ENCODE results near the gene PCSK6.

The PCSK6 gene

GRCh38 chr15:101322854-101323477 lies 166.5 kb downstream of the PCSK6 start:
- DNase-seq = no peak

GRCh38 chr15:101322016-101322695 lies 167.4 kb downstream of the PCSK6 start:
- no peak for DNase-seq

- DNase-seq = no peak
Measured at GRCh38 chr15:101320501-101321052, 168.9 kb downstream of the PCSK6 start.

GRCh38 chr15:101318839-101319238 lies 170.7 kb downstream of the PCSK6 start:
- DNase-seq = no peak

- no peak for DNase-seq
Measured at GRCh38 chr15:101318147-101318819, 171.2 kb downstream of the PCSK6 start.

GRCh38 chr15:101317336-101317872 lies 172.1 kb downstream of the PCSK6 start:
- DNase-seq = no peak

GRCh38 chr15:101316529-101316928 lies 173.0 kb downstream of the PCSK6 start:
- DNase-seq = no peak

- no peak for DNase-seq
Measured at GRCh38 chr15:101315736-101316135, 173.8 kb downstream of the PCSK6 start.

GRCh38 chr15:101314336-101315125 lies 175.0 kb downstream of the PCSK6 start:
- DNase-seq = no peak

- DNase-seq = no peak
Measured at GRCh38 chr15:101313041-101313761, 176.3 kb downstream of the PCSK6 start.

- no peak for DNase-seq
Measured at GRCh38 chr15:101310508-101310907, 179.0 kb downstream of the PCSK6 start.

GRCh38 chr15:101310161-101310480 lies 179.4 kb downstream of the PCSK6 start:
- no peak for DNase-seq

- DNase-seq = no peak
Measured at GRCh38 chr15:101309436-101310160, 179.9 kb downstream of the PCSK6 start.

- no peak for DNase-seq
Measured at GRCh38 chr15:101308604-101309435, 180.7 kb downstream of the PCSK6 start.

GRCh38 chr15:101307897-101308603 lies 181.5 kb downstream of the PCSK6 start:
- DNase-seq = no peak

- no peak for DNase-seq
Measured at GRCh38 chr15:101307048-101307896, 182.2 kb downstream of the PCSK6 start.

- DNase-seq = no peak
Measured at GRCh38 chr15:101306341-101307047, 183.0 kb downstream of the PCSK6 start.

- DNase-seq = no peak
Measured at GRCh38 chr15:101305820-101306255, 183.7 kb downstream of the PCSK6 start.

Data from NCI-H510A (cell line).